DND-41 (cell line): ENCODE data around the gene DRC7.

Experiments
- ATAC-seq: fragments of 200-7000 bp; cut with Tn5 transposase; 3 replicates; pipeline ENCODE4 v1.9.1; 2021; ENCODE audit warnings: low read depth; ENCODE audit not compliant: insufficient read depth
- DNase-seq: peaks from one replicate; pipeline ENCODE4 v3.0.0-alpha.2; 2020
- H2AFZ ChIP-seq: 2 replicates; pipeline ENCODE4 v1.6.0; 2012; ENCODE audit warnings: low read depth, low read length
- H3K27ac ChIP-seq: 2 replicates; pipeline ENCODE4 v1.5.1; 2012; ENCODE audit warnings: low read length, inconsistent platforms
- H3K27me3 ChIP-seq: fragments of 200-600 bp; sonication (generic); 2 replicates; pipeline ENCODE4 v1.6.0; 2012; ENCODE audit warnings: low read length, mild to moderate bottlenecking, inconsistent platforms; ENCODE audit not compliant: insufficient read depth, poor library complexity
- H3K36me3 ChIP-seq: 2 replicates; pipeline ENCODE4 v1.5.1; 2012; ENCODE audit warnings: low read length, inconsistent platforms; ENCODE audit not compliant: insufficient read depth
- H3K4me1 ChIP-seq: 2 replicates; pipeline ENCODE4 v1.5.1; 2012; ENCODE audit warnings: mild to moderate bottlenecking, low read length; ENCODE audit not compliant: insufficient read depth
- H3K4me2 ChIP-seq: 2 replicates; pipeline ENCODE4 v1.6.0; 2012; ENCODE audit warnings: mild to moderate bottlenecking, moderate library complexity, low read length, inconsistent platforms; ENCODE audit not compliant: insufficient read depth
- H3K4me3 ChIP-seq, 2 experiments: fragments of 200-600 bp in 1 of 2; shearing (Covaris generic) in 1 of 2; 2 replicates each; pipeline ENCODE4 v1.5.1; 2012 to 2016; ENCODE audit warnings: inconsistent platforms in 2 of 2, low read length in 2 of 2, mild to moderate bottlenecking in 2 of 2, low read depth in 1 of 2, moderate library complexity in 1 of 2
- H3K79me2 ChIP-seq: 2 replicates; pipeline ENCODE4 v1.6.0; 2012; ENCODE audit warnings: low read length, inconsistent platforms; ENCODE audit not compliant: insufficient read depth
- H3K9ac ChIP-seq: 2 replicates; pipeline ENCODE4 v1.6.0; 2012; ENCODE audit warnings: low read depth, mild to moderate bottlenecking, inconsistent platforms, low read length, moderate library complexity
- H3K9me3 ChIP-seq: 2 replicates; pipeline ENCODE4 v1.5.1; 2012; ENCODE audit warnings: low read length, moderate library complexity, mild to moderate bottlenecking, inconsistent platforms; ENCODE audit not compliant: insufficient read depth, severe bottlenecking
- H4K20me1 ChIP-seq: 2 replicates; pipeline ENCODE4 v1.6.0; 2012; ENCODE audit warnings: low read length; ENCODE audit not compliant: insufficient read depth
- CTCF ChIP-seq: IDR thresholded peaks from 2 replicates; pipeline ENCODE4 v1.5.1; 2012; ENCODE audit warnings: borderline replicate concordance, low read length, moderate library complexity, mild to moderate bottlenecking; ENCODE audit not compliant: poor library complexity, severe bottlenecking; ENCODE audit errors: extremely low read depth
- EZH2 ChIP-seq: IDR thresholded peaks from 3 replicates; pipeline ENCODE4 v1.6.1; 2012; ENCODE audit warnings: borderline replicate concordance, low read depth, mild to moderate bottlenecking, moderate library complexity, low read length, inconsistent platforms; ENCODE audit not compliant: severe bottlenecking

DRC7 gene

GRCh38 chr16:57646388-57647039 lies 48.1 kb upstream of the DRC7 start:
- Histone ChIP-seq H3K27me3 (no peaks in the 10 kb centered on the region), H3K36me3 (no peaks in the 10 kb centered on the region), H2AFZ (no peak overlapping the region), H3K9me3 (no peaks in the 10 kb centered on the region), H3K4me2 (no peak overlapping the region), H3K27ac (peak overlapping the region; percentile 37), H3K4me3 (no peak overlapping the region), H3K4me1 (peaks cover 59% of the 10 kb centered on the region), H4K20me1 (no peaks in the 10 kb centered on the region), H3K9ac (no peak overlapping the region), H3K79me2 (no peaks in the 10 kb centered on the region)
- DNase-seq (peak; percentile 50), ATAC-seq (no peak)
- TF ChIP-seq EZH2, result no peak
- TF ChIP-seq CTCF, result no peak

- ATAC-seq (no peak), DNase-seq (peak; percentile 32)
- peak overlapping the region; percentile 55 for H3K27ac ChIP-seq
- H4K20me1 ChIP-seq, result no peaks in the 10 kb centered on the region
- no peak overlapping the region for H3K4me3 ChIP-seq
- H3K9me3 ChIP-seq, result no peaks in the 10 kb centered on the region
- no peaks in the 10 kb centered on the region for H3K79me2 ChIP-seq
- no peak overlapping the region for H3K9ac ChIP-seq
- no peaks in the 10 kb centered on the region for H3K36me3 ChIP-seq
- H3K27me3 ChIP-seq, result no peaks in the 10 kb centered on the region
- H3K4me1 ChIP-seq, result peaks cover 59% of the 10 kb centered on the region
- TF ChIP-seq EZH2 (no peak), CTCF (no peak)
- H2AFZ ChIP-seq, result no peak overlapping the region
- H3K4me2 ChIP-seq, result no peak overlapping the region
Measured at GRCh38 chr16:57647136-57647875, 47.3 kb upstream of the DRC7 start.

GRCh38 chr16:57648125-57648524 lies 46.5 kb upstream of the DRC7 start:
- Histone ChIP-seq H2AFZ (no peak overlapping the region), H3K9ac (no peak overlapping the region), H3K27ac (peak overlapping the region; percentile 55), H3K4me3 (no peak overlapping the region), H3K27me3 (no peaks in the 10 kb centered on the region), H3K4me1 (peaks cover 51% of the 10 kb centered on the region), H4K20me1 (no peaks in the 10 kb centered on the region), H3K4me2 (no peak overlapping the region), H3K79me2 (no peaks in the 10 kb centered on the region), H3K9me3 (no peaks in the 10 kb centered on the region), H3K36me3 (no peaks in the 10 kb centered on the region)
- TF ChIP-seq CTCF (no peak), EZH2 (no peak)
- DNase-seq (no peak), ATAC-seq (no peak)
